ENCODE data around the gene CD34.
"Not testable (repeated sequence)": the region's sequence is repeated elsewhere in the genome, so short reads cannot be mapped to it uniquely, and the experiment has no call there.

The CD34 gene

DNA sequence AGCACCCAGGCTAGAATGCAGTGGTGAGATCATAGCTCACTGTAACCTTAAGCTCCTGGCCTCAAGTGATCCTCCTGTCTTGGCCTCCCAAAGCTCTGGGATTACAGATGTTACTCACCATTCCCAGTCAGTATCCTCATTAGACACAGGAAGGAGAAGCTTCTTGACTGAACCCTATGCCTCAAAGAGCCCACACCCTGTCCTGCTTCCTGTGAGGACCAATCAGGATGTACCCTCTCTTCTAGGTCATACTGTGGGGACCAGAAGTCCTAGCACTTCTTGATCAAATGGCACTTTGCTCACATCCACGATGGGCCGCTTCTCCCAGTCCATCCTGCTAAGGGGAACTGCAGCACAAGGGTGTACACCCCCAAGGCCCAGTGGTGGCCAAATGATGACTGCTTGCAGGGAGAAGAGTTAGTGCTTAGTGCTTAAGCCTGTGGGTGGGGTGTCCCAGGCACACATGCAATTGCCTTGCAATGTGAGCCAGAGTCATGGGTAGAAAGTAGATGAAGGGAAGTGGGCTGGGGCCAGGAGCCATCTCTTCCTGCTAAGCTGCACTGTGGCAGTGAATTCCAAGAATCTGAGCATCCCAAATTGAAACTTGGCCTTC, 9.8 kb downstream of the CD34 start:
- DNase-seq = no peak

DNA sequence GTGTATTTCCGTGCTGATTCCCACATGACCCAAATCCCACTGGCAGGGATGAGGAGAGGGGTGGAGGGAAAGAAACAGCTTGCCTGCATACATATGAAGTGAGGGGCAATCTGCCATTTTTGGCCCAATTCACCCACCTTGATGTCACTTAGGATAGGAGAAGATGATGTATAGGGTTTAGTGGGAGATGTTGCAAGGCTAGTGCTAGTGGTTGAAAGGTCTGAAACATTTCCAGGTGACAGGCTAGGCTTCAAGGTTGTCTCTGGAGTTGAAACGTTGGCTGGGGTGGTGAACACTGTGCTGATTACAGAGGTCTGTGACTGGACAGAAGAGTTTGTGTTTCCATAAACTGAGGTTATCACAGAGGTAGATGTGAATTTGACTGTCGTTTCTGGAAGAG, 12.1 kb downstream of the CD34 start:
- no peak for DNase-seq

GRCh38 chr1:207898260-207898659, 12.7 kb downstream of the CD34 start:
- DNase-seq = no peak

GRCh38 chr1:207897188-207897587, 13.7 kb downstream of the CD34 start:
- DNase-seq = no peak

GRCh38 chr1:207896547-207896946, 14.4 kb downstream of the CD34 start:
- no peak for DNase-seq

- no peak for DNase-seq
Measured at GRCh38 chr1:207894704-207895103, 16.2 kb downstream of the CD34 start.

DNA sequence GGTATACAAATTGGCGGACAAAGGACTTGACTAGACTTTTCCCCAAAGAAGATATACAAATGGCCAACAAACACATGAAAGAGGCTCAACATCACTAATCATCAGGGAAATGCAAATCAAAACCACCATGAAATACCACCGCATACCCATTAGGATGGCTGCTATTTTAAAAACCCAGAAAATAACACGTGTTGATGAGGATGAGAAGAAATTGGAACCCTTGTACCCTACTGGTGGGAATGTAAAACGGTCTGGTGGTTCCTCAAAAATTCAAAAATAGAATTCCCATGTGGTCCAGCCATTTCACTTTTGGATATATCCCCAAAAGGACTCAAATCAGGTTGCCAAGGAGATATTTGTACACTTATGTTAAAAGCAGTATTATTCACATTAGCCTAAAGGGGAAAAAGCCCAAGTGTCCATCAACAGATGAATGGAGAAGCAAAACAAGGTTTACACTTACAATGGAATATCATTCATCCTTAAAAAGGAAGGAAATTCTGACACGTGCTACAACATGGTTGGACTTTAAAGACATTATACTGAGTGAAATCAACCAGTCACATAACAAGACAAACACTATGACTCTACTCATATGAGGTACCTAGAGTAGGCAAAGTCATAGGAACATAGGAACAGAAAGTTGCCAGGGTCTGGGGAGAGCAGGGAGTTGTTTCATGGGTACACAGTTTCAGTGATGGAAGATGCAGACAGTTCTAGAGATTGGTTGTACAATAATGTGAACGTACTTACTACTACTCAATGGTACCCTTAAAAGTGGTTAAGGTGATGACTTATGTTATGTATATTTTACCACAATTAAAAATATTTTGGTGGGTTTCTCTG, 17.0 kb downstream of the CD34 start:
- no peak for DNase-seq

DNA sequence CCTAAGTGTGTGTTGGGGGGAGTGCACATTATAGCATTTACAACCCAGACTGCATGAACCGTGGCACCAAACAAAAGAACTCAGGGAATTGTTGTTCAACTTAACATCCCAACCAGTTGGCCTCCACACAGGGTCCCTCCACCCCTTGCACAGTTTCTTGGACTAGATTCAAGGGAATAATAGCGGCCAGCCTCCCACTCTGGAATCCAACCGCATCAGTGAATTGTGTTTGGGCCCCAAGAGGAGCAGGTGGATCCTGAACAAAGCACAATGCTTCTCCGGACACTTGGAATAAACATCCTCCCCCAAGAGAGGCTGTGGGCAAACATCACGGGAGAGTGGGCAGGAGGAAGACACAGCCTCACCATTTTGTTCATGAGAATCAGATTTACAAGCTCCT, 18.2 kb downstream of the CD34 start:
- DNase-seq = no peak

- DNase-seq = no peak
Measured at GRCh38 chr1:207891148-207891547, 19.8 kb downstream of the CD34 start.

- peak in 22 of 51 donors; percentile 9 to 48 (median 32) for DNase-seq
Measured at GRCh38 chr1:207890136-207890738, 20.7 kb downstream of the CD34 start.

DNA sequence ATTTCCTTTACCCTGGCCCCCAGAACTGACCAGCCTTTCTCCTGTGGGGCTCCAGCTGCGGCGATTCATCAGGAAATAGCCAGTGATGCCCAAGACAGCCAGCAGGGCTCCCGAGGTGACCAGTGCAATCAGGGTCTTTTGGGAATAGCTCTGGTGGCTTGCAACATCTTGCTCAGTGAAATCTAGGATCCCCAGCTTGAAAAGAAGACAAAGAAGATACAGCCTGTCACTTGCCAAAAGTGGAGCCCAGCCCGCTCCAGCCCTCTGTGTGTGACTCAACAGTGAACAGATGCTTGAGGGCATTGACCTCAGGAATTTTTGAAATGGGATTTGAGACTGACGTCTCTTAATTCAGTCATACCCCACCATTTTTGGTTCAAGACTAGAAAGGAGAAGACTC, 22.3 kb downstream of the CD34 start:
- DNase-seq = no peak

- no peak for DNase-seq
Measured at GRCh38 chr1:207887542-207888201, 23.3 kb downstream of the CD34 start.

- no peak for DNase-seq
Measured at GRCh38 chr1:207886227-207886626, 24.7 kb downstream of the CD34 start.

DNA sequence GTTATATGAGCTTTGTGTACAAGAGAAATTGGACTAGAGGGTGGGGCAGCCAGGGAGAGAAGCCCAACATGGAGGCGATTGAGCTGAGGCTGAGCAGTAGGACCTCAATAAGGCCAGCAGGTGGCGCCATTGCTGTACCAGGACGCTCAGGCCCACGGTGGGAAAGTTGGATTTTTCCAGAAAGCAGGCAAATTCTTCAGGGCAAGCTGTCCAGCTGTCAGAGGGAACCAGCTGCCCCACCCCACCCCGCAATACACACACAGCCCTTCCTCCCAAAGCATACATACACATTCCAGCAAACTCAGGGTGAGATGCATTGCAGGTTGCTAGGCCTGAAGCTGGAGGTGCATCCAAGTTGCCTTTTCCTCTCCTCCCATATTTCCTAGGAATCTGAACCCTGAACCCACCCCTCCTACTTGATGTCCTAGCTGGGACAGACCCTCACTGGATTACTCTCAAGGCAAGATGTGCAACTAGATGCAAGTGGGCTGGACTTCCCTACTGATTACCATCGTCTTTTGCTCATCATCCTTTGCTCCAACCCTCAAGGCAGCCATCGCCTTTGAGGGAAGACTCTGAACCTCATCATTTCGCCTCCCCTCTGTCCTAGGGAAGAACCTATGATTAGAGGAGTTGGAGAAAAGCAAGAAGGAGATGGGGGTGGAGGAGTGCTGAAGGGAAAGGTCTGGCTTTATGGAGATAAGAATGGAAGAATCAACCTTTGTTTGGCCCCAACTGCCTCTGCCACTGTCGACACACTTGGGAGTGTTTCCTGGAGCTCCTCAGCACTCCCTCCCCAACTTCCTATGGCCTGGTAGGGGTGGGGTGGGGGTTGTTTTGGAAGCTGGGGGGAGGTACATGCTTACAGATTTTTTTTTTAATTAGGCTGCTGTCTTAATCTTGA, 25.5 kb downstream of the CD34 start:
- DNase-seq = peak in 49 of 51 donors; percentile 20 to 87 (median 67)

DNA sequence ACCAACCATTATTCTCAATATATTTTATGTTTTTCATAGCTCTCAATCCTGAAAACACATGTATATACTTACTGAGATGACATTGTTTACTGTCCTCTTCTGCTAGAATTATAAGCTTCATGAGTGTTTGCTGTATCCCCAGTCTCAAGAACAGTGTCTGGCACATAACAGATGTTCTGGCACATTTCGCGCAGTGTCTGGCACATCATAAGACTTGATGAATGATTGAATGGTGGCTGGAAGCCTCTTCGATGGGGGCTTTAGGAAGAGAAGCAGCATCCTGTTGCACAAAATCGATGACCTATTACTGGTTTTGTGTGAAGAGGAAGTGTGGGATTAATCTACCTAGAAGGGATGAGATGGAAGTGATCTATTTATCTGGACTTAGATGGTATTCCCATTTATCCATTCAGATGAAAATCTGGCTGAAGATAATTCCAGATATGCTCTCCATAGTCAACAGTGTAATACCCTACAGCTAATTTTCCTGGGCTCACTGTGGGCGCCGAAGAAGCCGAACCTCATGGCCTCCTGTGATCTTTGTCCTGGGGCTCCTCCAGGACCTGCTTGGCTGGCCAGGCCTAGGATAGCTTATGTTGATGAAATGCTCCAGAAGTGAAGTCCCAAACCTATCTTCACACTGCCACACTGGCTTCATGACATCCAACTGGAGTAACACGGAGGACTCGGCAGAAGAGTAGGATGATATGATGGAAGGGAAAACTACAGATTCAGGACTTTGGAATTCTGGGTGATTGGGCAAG, 26.5 kb downstream of the CD34 start:
- no peak for DNase-seq

DNA sequence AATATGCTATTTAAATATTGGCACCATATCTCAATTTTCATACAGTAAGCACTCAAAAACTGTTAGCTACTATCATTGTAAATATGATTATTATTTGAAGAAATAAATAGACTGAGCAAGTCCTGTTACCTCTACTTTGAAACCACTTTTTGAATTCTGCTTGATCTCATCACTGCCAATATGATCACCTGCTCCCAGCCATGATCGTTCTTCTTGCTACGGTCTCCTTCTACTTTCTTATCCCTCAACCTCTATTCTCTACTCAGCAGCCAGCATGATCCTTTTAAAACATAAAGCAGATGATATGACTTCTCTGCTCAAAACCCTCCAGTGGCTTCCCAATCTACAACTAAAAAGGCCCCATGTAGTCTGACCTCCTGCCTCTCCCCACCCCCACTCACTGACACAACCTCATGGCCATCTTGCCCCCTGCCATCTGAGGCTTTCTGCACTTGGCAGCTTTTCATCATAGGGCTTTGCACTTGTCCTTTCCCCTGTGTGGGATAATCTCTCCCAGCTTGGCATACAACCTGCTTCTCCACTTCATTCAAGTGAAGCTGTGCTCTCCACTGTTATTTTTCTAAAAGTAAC, 27.2 kb downstream of the CD34 start:
- DNase-seq = no peak

DNA sequence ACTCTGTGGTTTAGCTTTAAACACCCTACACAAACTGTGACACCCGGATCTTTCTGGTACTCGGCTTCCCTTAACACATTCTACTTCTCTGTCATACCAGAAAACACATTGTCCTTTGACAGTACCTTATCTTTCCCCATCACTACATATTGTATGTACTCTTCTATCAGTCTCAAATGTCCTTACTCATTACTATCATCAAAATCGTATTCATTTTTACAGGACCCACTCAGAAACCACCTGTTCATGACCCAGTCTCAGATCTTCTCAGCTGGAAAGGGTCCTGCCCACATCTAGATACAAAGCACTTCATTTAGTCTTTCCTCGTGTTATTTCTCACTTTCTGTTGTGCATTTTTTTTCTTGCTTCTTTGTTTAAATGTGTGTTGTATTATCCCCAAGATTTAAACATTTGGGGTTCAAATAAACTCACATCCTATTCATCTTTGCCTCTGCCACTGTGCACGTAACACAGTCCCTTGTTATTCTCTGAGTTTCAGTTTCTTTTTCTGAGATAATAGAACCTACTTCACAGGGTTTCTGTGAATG, 27.7 kb downstream of the CD34 start:
- no peak for DNase-seq

DNA sequence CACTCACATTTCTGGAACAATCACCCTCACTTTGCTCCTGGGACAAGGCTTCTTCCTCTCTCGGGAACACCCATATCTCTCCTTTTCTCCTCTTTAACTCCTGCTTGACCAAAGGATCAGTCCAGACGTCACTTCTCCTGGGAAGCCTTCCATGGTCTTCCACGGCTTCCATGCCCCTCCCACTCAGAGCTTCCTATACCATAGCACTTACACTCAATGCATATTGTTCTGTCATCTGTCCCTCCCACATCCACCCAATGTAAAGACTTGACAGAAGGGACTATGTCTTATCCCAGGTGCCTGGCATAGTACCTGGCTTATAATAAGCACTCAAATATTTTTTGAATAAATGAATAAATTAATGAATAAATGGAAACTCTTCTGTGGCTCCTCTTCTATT, 28.2 kb downstream of the CD34 start:
- DNase-seq = no peak

DNA sequence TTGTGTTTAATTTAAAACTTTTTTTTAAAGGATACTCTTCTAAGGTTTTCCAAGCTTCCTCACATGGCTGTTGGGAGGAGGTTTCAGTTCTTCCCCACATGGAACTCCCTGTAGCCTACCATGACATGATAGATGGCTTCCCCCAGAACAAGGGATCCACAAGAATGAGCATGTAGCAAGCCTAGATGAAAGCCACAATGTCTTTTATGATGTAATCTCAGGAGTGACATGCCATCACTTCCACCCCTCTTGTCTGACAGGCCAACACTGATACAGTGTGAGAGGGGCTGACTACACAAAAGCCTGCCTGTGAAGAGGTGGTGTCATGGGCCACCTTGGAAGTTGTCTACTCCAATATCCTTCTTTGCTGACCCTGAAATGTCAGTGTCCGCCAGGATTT, 32.0 kb downstream of the CD34 start:
- no peak for DNase-seq

DNA sequence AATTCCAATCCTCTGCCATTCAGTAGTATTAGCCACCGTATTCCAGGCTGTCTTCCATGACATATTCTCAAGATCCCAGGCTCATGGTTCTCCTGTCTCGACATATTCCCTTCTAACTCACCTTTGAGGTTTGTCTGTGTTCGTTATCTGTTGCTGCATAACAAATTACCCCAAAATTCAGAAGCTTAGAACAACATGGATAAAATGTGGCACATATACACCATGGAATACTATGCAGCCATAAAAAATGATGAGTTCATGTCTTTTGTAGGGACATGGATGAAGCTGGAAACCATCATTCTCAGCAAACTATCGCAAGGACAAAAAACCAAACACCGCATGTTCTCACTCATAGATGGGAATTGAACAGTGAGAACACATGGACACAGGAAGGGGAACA, 33.0 kb downstream of the CD34 start:
- not testable (repeated sequence) for DNase-seq

All from hypothalamus (tissue), 51 donors.